Adrenal gland (tissue), 12 donors: ENCODE data around the gene MTAP. TPM values are rescaled to one million over a fixed set of nuclear protein-coding genes. Genes with fewer than 3 reads are reported as not detected.

Experiments
- DNase-seq, 7 donors: peaks; one replicate each; pipeline ENCODE4 v3.0.0-alpha.2; 2019 to 2020
- H3K27ac ChIP-seq, 5 donors: fragments of 200-600 bp; sonication (generic) in 4 of 5; 1 replicate in 3 of 5; 2 replicates in 2 of 5; pipeline versions ENCODE4 v1.5.1 to v1.8.0; 2016 to 2020; ENCODE audit warnings: mild to moderate bottlenecking in 1 of 5
- H3K27me3 ChIP-seq: fragments of 200-600 bp; 2 replicates; pipeline ENCODE4 v1.8.0; 2021
- H3K36me3 ChIP-seq, 2 donors: fragments of 200-600 bp; replicated peaks in 1 of 2; 1 replicate in 1 of 2; 2 replicates in 1 of 2; pipeline versions ENCODE4 v1.5.1 to v1.8.0; 2018 to 2022
- H3K4me1 ChIP-seq, 2 donors: fragments of 200-600 bp; replicated peaks in 1 of 2; 1 replicate in 1 of 2; 2 replicates in 1 of 2; pipeline versions ENCODE4 v1.5.1 to v1.8.0; 2018 to 2021
- H3K4me3 ChIP-seq, 4 donors: fragments of 200-600 bp; sonication (generic) in 3 of 4; one replicate each; pipeline ENCODE4 v1.5.1; 2016 to 2018
- H3K9me3 ChIP-seq, 3 donors: fragments of 200-600 bp; sonication (generic) in 1 of 3; replicated peaks in 1 of 3; 1 replicate in 2 of 3; 2 replicates in 1 of 3; pipeline versions ENCODE4 v1.5.1 to v1.8.0; 2016 to 2021
- CTCF ChIP-seq, 6 experiments: fragments of 450-650 bp in 4 of 6; fragments of 200-600 bp in 2 of 6; sonication (generic) in 1 of 6; IDR thresholded peaks; 1 replicate in 5 of 6; 2 replicates in 1 of 6; pipeline versions ENCODE4 v1.5.1 to v1.8.0; 2016 to 2021; ENCODE audit warnings: antibody characterized with exemption in 6 of 6, mild to moderate bottlenecking in 2 of 6, moderate library complexity in 1 of 6
- POLR2A ChIP-seq, 2 donors: fragments of 450-650 bp; IDR thresholded peaks; one replicate each; pipeline ENCODE4 v1.6.1; 2017; ENCODE audit warnings: antibody characterized with exemption in 2 of 2, mild to moderate bottlenecking in 2 of 2, moderate library complexity in 1 of 2
- WGBS, 4 donors: extraction: QIAGEN DNeasy Blood & Tissue Kit in 2 of 4; methylation state at CpG; one replicate each; pipeline versions ENCODE4 v1.1.5 to v1.1.7; 2013 to 2017; 5-methylcytosine and 5-hydroxymethylcytosine counted together
- intact Hi-C, 2 donors: fragments of 100-400 bp; cut with DNase I; formaldehyde crosslinking; loops; one replicate each; pipeline versions ENCODE4 v1.14.1 to v1.15.0; 2022 to 2023
- polyA plus RNA-seq, 3 donors: library from polyadenylated mRNA; stranded (reverse); fragments of 200-250 nt in 2 of 3; fragments of 350-450 nt in 1 of 3; fragmentation: Illumina TruSeq in 1 of 3; extraction: RNeasy Lipid Tissue Mini Kit (QIAGEN cat#74804) in 1 of 3; gene quantifications; one replicate each; pipeline ENCODE4 v1.2.3, GENCODE V29; 2013 to 2014
- total RNA-seq, 9 donors: library from RNA; depleted of rRNA in 4 of 9; stranded (reverse); fragments of >200 nt in 4 of 9; fragments of 120-200 nt in 1 of 9; fragmentation: NEBNext Ultra II Directional in 1 of 9; extraction: Animal tissue kit (Norgen Biotek cat#: 25700) in 1 of 9; gene quantifications; one replicate each; pipeline versions ENCODE4 v1.1.0 to v1.2.4, GENCODE V29; 2013 to 2023
- donor health status: healthy with polysubstance abuse.
- donor health status: Bipolar disorder and iron deficiency.
- donor health status: DM: yes; HTN: yes; CAD: no.
- donor health status: DM: no; HTN: no; CAD: no.
- donor health status: DM: no; HTN: no; CAD: no.
- donor health status: DM: yes; HTN: yes; CAD: no.

Gene MTAP
- total and polyA plus RNA-seq, 12 donors: 6.4 to 38.2 (median 21.9) TPM

GRCh38 chr9:21927752-21928151 is 125.3 kb downstream of the MTAP start:
- no peak overlapping the region for H3K4me3 ChIP-seq
- H3K36me3 ChIP-seq: no peaks in the 10 kb centered on the region
- no peaks in the 10 kb centered on the region for H3K4me1 ChIP-seq
- H3K27ac ChIP-seq: no peak overlapping the region
- no peak for DNase-seq
- no peaks in the 10 kb centered on the region for H3K27me3 ChIP-seq
- TF ChIP-seq POLR2A (IDR thresholded peaks at IDR 0.05) (no peak), CTCF (IDR thresholded peaks at IDR 0.05) (no peak)
- no peaks in the 10 kb centered on the region for H3K9me3 ChIP-seq
- intact Hi-C loops: no loop called here

GRCh38 chr9:21931428-21931827 is 129.0 kb downstream of the MTAP start:
- DNase-seq: no peak
- 65 to 82% (median 70%) methylated on average over 1 of the region's 1 CpG for whole genome bisulfite sequencing, 4 donors
- Histone ChIP-seq H3K36me3 (no peaks in the 10 kb centered on the region), H3K9me3 (no peaks in the 10 kb centered on the region), H3K27ac (no peak overlapping the region), H3K4me1 (no peaks in the 10 kb centered on the region), H3K27me3 (no peaks in the 10 kb centered on the region), H3K4me3 (no peak overlapping the region)
- intact Hi-C loops: no loop called here
- TF ChIP-seq CTCF (IDR thresholded peaks at IDR 0.05) (no peak), POLR2A (IDR thresholded peaks at IDR 0.05) (no peak)

GRCh38 chr9:21933281-21933680 is 130.8 kb downstream of the MTAP start:
- H3K4me1 ChIP-seq: no peaks in the 10 kb centered on the region
- TF ChIP-seq CTCF (IDR thresholded peaks at IDR 0.05): no peak
- TF ChIP-seq POLR2A (IDR thresholded peaks at IDR 0.05): no peak
- no peak overlapping the region for H3K27ac ChIP-seq
- no peaks in the 10 kb centered on the region for H3K27me3 ChIP-seq
- no peaks in the 10 kb centered on the region for H3K9me3 ChIP-seq
- no peak for DNase-seq
- intact Hi-C loops: no loop called here
- no peaks in the 10 kb centered on the region for H3K36me3 ChIP-seq
- no peak overlapping the region for H3K4me3 ChIP-seq

GRCh38 chr9:21933865-21934264 is 131.4 kb downstream of the MTAP start:
- DNase-seq: no peak
- no peaks in the 10 kb centered on the region for H3K9me3 ChIP-seq
- TF ChIP-seq CTCF (IDR thresholded peaks at IDR 0.05) (no peak), POLR2A (IDR thresholded peaks at IDR 0.05) (no peak)
- H3K4me3 ChIP-seq: no peak overlapping the region
- intact Hi-C loops: no loop called here
- 93 to 98% (median 96%) methylated on average over 2 of the region's 2 CpGs for WGBS, 4 donors
- no peak overlapping the region for H3K27ac ChIP-seq
- H3K36me3 ChIP-seq: no peaks in the 10 kb centered on the region
- no peaks in the 10 kb centered on the region for H3K27me3 ChIP-seq
- no peaks in the 10 kb centered on the region for H3K4me1 ChIP-seq
